HEK293 (cell line): ENCODE results near the gene SSTR4.

ENCODE experiments used
- CTCF ChIA-PET: fragments of 350-600 bp; formaldehyde crosslinking; extraction: SDS; loops from one replicate; lab custom pipeline; 2021; ENCODE audit warnings: antibody characterized with exemption; lab: Yijun Ruan, JAX
- POLR2A ChIA-PET: fragments of 300-600 bp; formaldehyde crosslinking; extraction: SDS; loops from one replicate; lab custom pipeline; 2020; ENCODE audit warnings: antibody characterized with exemption, inconsistent platforms; lab: Yijun Ruan, JAX
- H3K27ac ChIP-seq: fragments of 200-500 bp; sonication (Bioruptor generic); 2 replicates; pipeline ENCODE4 v1.5.1; 2014; ENCODE audit warnings: low read depth, low read length, control low read depth, inconsistent platforms; ENCODE audit errors: extremely low read depth
- H3K36me3 ChIP-seq, 2 experiments: fragments of 200-500 bp in 1 of 2; sonication (Bioruptor generic) in 1 of 2; 1 replicate in 1 of 2; 2 replicates in 1 of 2; pipeline ENCODE4 v1.5.1; 2014 to 2017; ENCODE audit warnings: inconsistent platforms in 2 of 2, low read length in 2 of 2; ENCODE audit not compliant: control insufficient read depth in 2 of 2, insufficient read depth in 1 of 2
- H3K4me1 ChIP-seq: fragments of 200-500 bp; sonication (Bioruptor generic); 2 replicates; pipeline ENCODE4 v1.5.1; 2014; ENCODE audit warnings: mild to moderate bottlenecking, low read length, inconsistent platforms; ENCODE audit not compliant: control insufficient read depth, insufficient read depth
- H3K4me3 ChIP-seq: 2 replicates; pipeline ENCODE4 v1.5.1; 2011; ENCODE audit warnings: low read depth, mild to moderate bottlenecking, control low read depth, low read length, moderate library complexity
- H3K9me3 ChIP-seq: fragments of 200-500 bp; sonication (Bioruptor generic); 2 replicates; pipeline ENCODE4 v1.5.1; 2014; ENCODE audit warnings: low read depth, low read length, inconsistent platforms; ENCODE audit not compliant: control insufficient read depth, insufficient read depth
- BCL11A ChIP-seq: fragments of 450-650 bp; formaldehyde crosslinking; IDR thresholded peaks from 2 replicates; pipeline ENCODE4 v1.5.1; 2016; ENCODE audit warnings: low read depth, missing biosample characterization, missing genetic modification characterization
- KLF16 ChIP-seq: fragments of 450-650 bp; formaldehyde crosslinking; IDR thresholded peaks from 2 replicates; pipeline ENCODE4 v1.5.1; 2017; ENCODE audit warnings: missing biosample characterization, missing genetic modification characterization
- PATZ1 ChIP-seq: fragments of 450-650 bp; formaldehyde crosslinking; IDR thresholded peaks from 2 replicates; pipeline ENCODE4 v1.5.1; 2016; ENCODE audit warnings: missing biosample characterization, missing genetic modification characterization
- PRDM6 ChIP-seq: fragments of 450-650 bp; formaldehyde crosslinking; IDR thresholded peaks from 2 replicates; pipeline ENCODE4 v1.5.1; 2017; ENCODE audit warnings: missing biosample characterization, missing genetic modification characterization
- SALL2 ChIP-seq: fragments of 450-650 bp; formaldehyde crosslinking; IDR thresholded peaks from 2 replicates; pipeline ENCODE4 v1.5.0; 2017; ENCODE audit warnings: missing biosample characterization, mild to moderate bottlenecking, missing genetic modification characterization, borderline replicate concordance
- ZBTB8A ChIP-seq: fragments of 450-650 bp; formaldehyde crosslinking; IDR thresholded peaks from 2 replicates; pipeline ENCODE4 v1.5.1; 2016; ENCODE audit warnings: missing biosample characterization, missing genetic modification characterization
- ZFP69B ChIP-seq: fragments of 450-650 bp; formaldehyde crosslinking; IDR thresholded peaks from 2 replicates; pipeline ENCODE4 v1.5.1; 2016; ENCODE audit warnings: missing biosample characterization, missing genetic modification characterization
- ZNF10 ChIP-seq: fragments of 450-650 bp; formaldehyde crosslinking; IDR thresholded peaks from 2 replicates; pipeline ENCODE4 v1.5.1; 2017; ENCODE audit warnings: missing biosample characterization, missing genetic modification characterization
- ZNF112 ChIP-seq: fragments of 450-650 bp; formaldehyde crosslinking; IDR thresholded peaks from 2 replicates; pipeline ENCODE4 v1.5.0; 2017; ENCODE audit warnings: missing biosample characterization, missing genetic modification characterization
- ZNF174 ChIP-seq: fragments of 450-650 bp; formaldehyde crosslinking; IDR thresholded peaks from 2 replicates; pipeline ENCODE4 v1.5.0; 2017; ENCODE audit warnings: missing biosample characterization, mild to moderate bottlenecking, missing genetic modification characterization
- ZNF214 ChIP-seq: fragments of 450-650 bp; formaldehyde crosslinking; IDR thresholded peaks from 2 replicates; pipeline ENCODE4 v1.5.1; 2017; ENCODE audit warnings: missing biosample characterization, mild to moderate bottlenecking, missing genetic modification characterization, borderline replicate concordance
- ZNF26 ChIP-seq: fragments of 450-650 bp; formaldehyde crosslinking; IDR thresholded peaks from 2 replicates; pipeline ENCODE4 v1.5.1; 2016; ENCODE audit warnings: missing biosample characterization, missing genetic modification characterization
- ZNF280D ChIP-seq: fragments of 450-650 bp; formaldehyde crosslinking; IDR thresholded peaks from 2 replicates; pipeline ENCODE4 v1.5.1; 2016; ENCODE audit warnings: missing biosample characterization, missing genetic modification characterization
- ZNF302 ChIP-seq: fragments of 450-650 bp; formaldehyde crosslinking; IDR thresholded peaks from 2 replicates; pipeline ENCODE4 v1.5.1; 2016; ENCODE audit warnings: missing biosample characterization, missing genetic modification characterization, low read depth
- ZNF394 ChIP-seq: fragments of 450-650 bp; formaldehyde crosslinking; IDR thresholded peaks from 2 replicates; pipeline ENCODE4 v1.5.1; 2016; ENCODE audit warnings: missing biosample characterization, missing genetic modification characterization, mild to moderate bottlenecking, moderate library complexity, borderline replicate concordance
- ZNF660 ChIP-seq: fragments of 450-650 bp; IDR thresholded peaks from 2 replicates; pipeline ENCODE4 v1.5.1; 2018; ENCODE audit warnings: missing biosample characterization, mild to moderate bottlenecking, missing genetic modification characterization
- ZNF692 ChIP-seq: fragments of 450-650 bp; formaldehyde crosslinking; IDR thresholded peaks from 2 replicates; pipeline ENCODE4 v1.5.1; 2016; ENCODE audit warnings: missing biosample characterization, missing genetic modification characterization
- ZNF791 ChIP-seq: fragments of 450-650 bp; formaldehyde crosslinking; IDR thresholded peaks from 2 replicates; pipeline ENCODE4 v1.5.1; 2016; ENCODE audit warnings: missing biosample characterization, missing genetic modification characterization

SSTR4 gene

GRCh38 chr20:23060629-23061028 lies 25.5 kb downstream of the SSTR4 start (continued):
- TF ChIP-seq ZNF280D (tag by site-specific recombination), result no peak
- TF ChIP-seq ZNF26 (tag by site-specific recombination), result no peak
- TF ChIP-seq PRDM6, result no peak
- no peak for TF ChIP-seq ZNF394 (tag by site-specific recombination)
- no peak for TF ChIP-seq SALL2 (tag by site-specific recombination)
- no peak for TF ChIP-seq ZNF660 (tag by site-specific recombination)
- no peak for TF ChIP-seq ZNF214
- no peak for TF ChIP-seq ZNF10 (tag by site-specific recombination)
- no peak for TF ChIP-seq ZNF112 (tag by site-specific recombination)
- TF ChIP-seq, all 188 proteins: peak for 0

GRCh38 chr20:23061262-23061661 lies 26.1 kb downstream of the SSTR4 start:
- H3K36me3 ChIP-seq, result no peaks in the 10 kb centered on the region
- no peak for TF ChIP-seq KLF16 (tag by site-specific recombination)
- TF ChIP-seq ZNF791 (tag by site-specific recombination), result no peak
- TF ChIP-seq BCL11A (tag by site-specific recombination), result no peak
- TF ChIP-seq ZNF174 (tag by site-specific recombination), result no peak
- TF ChIP-seq ZFP69B, result no peak
- no peak for TF ChIP-seq ZBTB8A
- TF ChIP-seq ZNF692 (tag by site-specific recombination), result no peak
- no peak for TF ChIP-seq PATZ1
- no peak for TF ChIP-seq ZNF302
- TF ChIP-seq, all 188 proteins: peak for 0
- Histone ChIP-seq H3K4me1 (peaks cover 3% of the 10 kb centered on the region; the same call in 1 of the 2 replicates), H3K9me3 (no peaks in the 10 kb centered on the region), H3K27ac (no peak overlapping the region), H3K4me3 (no peak overlapping the region)
- POLR2A ChIA-PET, result interaction anchor here (0.8 kb wide), 1 partner anchor 10 kb away, joined by 3 read pairs; no protein-coding TSS in a partner anchor
- CTCF ChIA-PET, result interaction anchor here (1.0 to 3.4 kb wide), 4 partner anchors 10 to 365 kb away, joined by 3 to 15 read pairs (median 8); no protein-coding TSS in a partner anchor
